CD14-positive monocyte (primary cell): ENCODE results near the gene LRP1B. TPM values are rescaled to one million over a fixed set of nuclear protein-coding genes. Genes with fewer than 3 reads are reported as not detected.

Source experiments
- DNase-seq, 3 donors: peaks; one replicate each; pipeline ENCODE4 v3.0.0-alpha.2; 2011 to 2022
- H2AFZ ChIP-seq: 2 replicates; pipeline ENCODE4 v1.6.0; 2012; ENCODE audit warnings: mild to moderate bottlenecking, low read depth, low read length, inconsistent platforms; ENCODE audit not compliant: insufficient read depth, poor library complexity, severe bottlenecking
- H3K27ac ChIP-seq, 2 donors: 1 replicate in 1 of 2; 2 replicates in 1 of 2; pipeline ENCODE4 v1.5.1; 2012 to 2013; ENCODE audit warnings: low read length in 2 of 2, control low read depth in 1 of 2, inconsistent platforms in 1 of 2, low read depth in 1 of 2, mild to moderate bottlenecking in 1 of 2
- H3K27me3 ChIP-seq, 2 donors: one replicate each; pipeline versions ENCODE4 v1.6.0 to v1.6.1; 2011 to 2013; ENCODE audit warnings: low read length in 2 of 2; ENCODE audit not compliant: control insufficient read depth in 2 of 2, insufficient read depth in 2 of 2
- H3K36me3 ChIP-seq, 2 donors: replicated peaks in 1 of 2; 1 replicate in 1 of 2; 2 replicates in 1 of 2; pipeline versions ENCODE4 v1.5.1 to v1.6.1; 2012 to 2013; ENCODE audit warnings: low read length in 2 of 2, control low read depth in 1 of 2, inconsistent platforms in 1 of 2, mild to moderate bottlenecking in 1 of 2; ENCODE audit not compliant: insufficient read depth in 2 of 2, control insufficient read depth in 1 of 2
- H3K4me1 ChIP-seq, 2 donors: 1 replicate in 1 of 2; 2 replicates in 1 of 2; pipeline versions ENCODE4 v1.5.1 to v1.6.1; 2012 to 2013; ENCODE audit warnings: low read length in 2 of 2, control low read depth in 1 of 2, inconsistent platforms in 1 of 2, mild to moderate bottlenecking in 1 of 2, moderate library complexity in 1 of 2; ENCODE audit not compliant: insufficient read depth in 2 of 2, control insufficient read depth in 1 of 2
- H3K4me2 ChIP-seq: replicated peaks from 2 replicates; pipeline ENCODE3; 2012; ENCODE audit warnings: low read length, moderate library complexity, mild to moderate bottlenecking; ENCODE audit not compliant: poor library complexity, severe bottlenecking; ENCODE audit errors: extremely low read depth
- H3K4me3 ChIP-seq, 3 experiments: fragments of 200-600 bp in 1 of 3; sonication (generic) in 1 of 3; replicated peaks in 1 of 3; 1 replicate in 2 of 3; 2 replicates in 1 of 3; pipeline ENCODE4 v1.5.1; 2011 to 2013; ENCODE audit warnings: low read length in 3 of 3, mild to moderate bottlenecking in 3 of 3, control low read depth in 2 of 3, low read depth in 2 of 3, inconsistent platforms in 1 of 3, moderate library complexity in 1 of 3
- H3K79me2 ChIP-seq: 2 replicates; pipeline ENCODE4 v1.6.0; 2012; ENCODE audit warnings: mild to moderate bottlenecking, control low read depth, inconsistent platforms, low read length, moderate library complexity; ENCODE audit not compliant: insufficient read depth
- H3K9ac ChIP-seq: 2 replicates; pipeline ENCODE4 v1.6.0; 2017; ENCODE audit warnings: low read length, mild to moderate bottlenecking; ENCODE audit not compliant: insufficient read depth, poor library complexity, severe bottlenecking
- H3K9me3 ChIP-seq, 2 donors: replicated peaks in 1 of 2; 1 replicate in 1 of 2; 2 replicates in 1 of 2; pipeline versions ENCODE4 v1.5.1 to v1.6.1; 2012 to 2013; ENCODE audit warnings: low read length in 2 of 2, control low read depth in 1 of 2; ENCODE audit not compliant: control insufficient read depth in 1 of 2, insufficient read depth in 1 of 2
- H4K20me1 ChIP-seq: 2 replicates; pipeline ENCODE4 v1.6.0; 2012; ENCODE audit warnings: mild to moderate bottlenecking, low read length, control low read depth, moderate library complexity; ENCODE audit not compliant: insufficient read depth
- H3K27ac Mint-ChIP-seq, 7 donors: one replicate each; pipeline ENCODE4 v1.8.0; 2020; ENCODE audit warnings: mild to moderate bottlenecking in 7 of 7, mixed read lengths in 7 of 7, moderate library complexity in 6 of 7, inconsistent platforms in 2 of 7
- H3K27me3 Mint-ChIP-seq, 3 donors: one replicate each; pipeline ENCODE4 v1.8.0; 2021 to 2022; ENCODE audit warnings: low read depth in 3 of 3, mild to moderate bottlenecking in 3 of 3, mixed read lengths in 3 of 3, moderate library complexity in 3 of 3, inconsistent platforms in 1 of 3
- H3K36me3 Mint-ChIP-seq, 2 donors: one replicate each; pipeline ENCODE4 v1.8.0; 2020; ENCODE audit warnings: mixed read lengths in 2 of 2, inconsistent platforms in 1 of 2, mild to moderate bottlenecking in 1 of 2
- H3K4me1 Mint-ChIP-seq: one replicate; pipeline ENCODE4 v1.8.0; 2020; ENCODE audit warnings: mild to moderate bottlenecking, mixed read lengths
- H3K4me3 Mint-ChIP-seq, 2 donors: one replicate each; pipeline ENCODE4 v1.8.0; 2020; ENCODE audit warnings: mild to moderate bottlenecking in 2 of 2, mixed read lengths in 2 of 2, moderate library complexity in 1 of 2
- H3K9me3 Mint-ChIP-seq, 7 donors: one replicate each; pipeline ENCODE4 v1.8.0; 2020 to 2022; ENCODE audit warnings: mixed read lengths in 7 of 7, mild to moderate bottlenecking in 6 of 7, moderate library complexity in 6 of 7, inconsistent platforms in 2 of 7
- CTCF ChIP-seq: fragments of 200-600 bp; IDR thresholded peaks from one replicate; pipeline ENCODE4 v1.8.0; 2022; ENCODE audit warnings: antibody characterized with exemption, mild to moderate bottlenecking
- WGBS: methylation state at CpG from one replicate; pipeline ENCODE4 v1.1.5; 2013; ENCODE audit warnings: missing lambda C conversion rate; ENCODE audit not compliant: insufficient coverage; 5-methylcytosine and 5-hydroxymethylcytosine counted together
- intact Hi-C, 2 donors: fragments of 100-400 bp; cut with micrococcal nuclease; formaldehyde crosslinking; loops; one replicate each; pipeline versions ENCODE4 v1.15.0 to v1.15.1; 2023
- polyA plus RNA-seq, 3 donors: library from polyadenylated mRNA; depleted of rRNA in 1 of 3; unstranded in 2 of 3; stranded (reverse) in 1 of 3; fragments of 300-500 nt in 2 of 3; fragments of >200 nt in 1 of 3; fragmentation: Illumina TruSeq in 2 of 3; gene quantifications; 1 replicate in 2 of 3; 2 replicates in 1 of 3; pipeline ENCODE4 v1.2.3, GENCODE V29; 2012 to 2021

Gene LRP1B
- polyA plus RNA-seq, 3 donors = not detected

- peaks cover 1 to 9% (median 2%) of the 10 kb centered on the region in 7 donors for H3K9me3 Mint-ChIP-seq
- H3K36me3 Mint-ChIP-seq = no peaks in the 10 kb centered on the region
- Histone ChIP-seq H3K4me1 (no peaks in the 10 kb centered on the region), H3K36me3 (no peaks in the 10 kb centered on the region), H3K27me3 (no peaks in the 10 kb centered on the region), H3K9me3 (no peaks in the 10 kb centered on the region), H4K20me1 (no peaks in the 10 kb centered on the region), H3K79me2 (no peaks in the 10 kb centered on the region), H3K4me2 (no peak overlapping the region), H3K9ac (no peak overlapping the region), H3K27ac (no peak overlapping the region), H3K4me3 (no peak overlapping the region), H2AFZ (no peak overlapping the region)
- H3K4me1 Mint-ChIP-seq = no peaks in the 10 kb centered on the region
- intact Hi-C loops = no loop called here
- H3K4me3 Mint-ChIP-seq = no peak overlapping the region
- peaks cover 0 to 2% (median 0%) of the 10 kb centered on the region in 3 donors for H3K27me3 Mint-ChIP-seq
- DNase-seq = no peak
- no peak overlapping the region for H3K27ac Mint-ChIP-seq
- TF ChIP-seq CTCF = no peak
Observed at GRCh38 chr2:141605163-141605562, 525.7 kb downstream of the LRP1B start.

GRCh38 chr2:141601511-141602152 lies 529.2 kb downstream of the LRP1B start:
- peaks cover 1 to 9% (median 2%) of the 10 kb centered on the region in 7 donors for H3K9me3 Mint-ChIP-seq
- H3K27ac Mint-ChIP-seq = no peak overlapping the region
- Histone ChIP-seq H3K27ac (no peak overlapping the region), H3K9ac (no peak overlapping the region), H3K27me3 (no peaks in the 10 kb centered on the region), H3K9me3 (no peaks in the 10 kb centered on the region), H4K20me1 (no peaks in the 10 kb centered on the region), H3K36me3 (no peaks in the 10 kb centered on the region), H2AFZ (no peak overlapping the region), H3K4me3 (no peak overlapping the region), H3K79me2 (no peaks in the 10 kb centered on the region), H3K4me1 (no peaks in the 10 kb centered on the region), H3K4me2 (no peak overlapping the region)
- intact Hi-C loops = no loop called here
- H3K4me3 Mint-ChIP-seq = no peak overlapping the region
- no peaks in the 10 kb centered on the region for H3K4me1 Mint-ChIP-seq
- DNase-seq = no peak
- H3K36me3 Mint-ChIP-seq = no peaks in the 10 kb centered on the region
- H3K27me3 Mint-ChIP-seq = peaks cover 0 to 2% (median 0%) of the 10 kb centered on the region in 3 donors
- WGBS = 74% methylated on average over 6 of the region's 8 CpGs
- TF ChIP-seq CTCF = no peak
